Spleen (tissue), 11 donors: ENCODE results near the gene GGACT. TPM values are rescaled to one million over a fixed set of nuclear protein-coding genes. Genes with fewer than 3 reads are reported as not detected.
"Not testable (repeated sequence)": the region's sequence is repeated elsewhere in the genome, so short reads cannot be mapped to it uniquely, and the experiment has no call there.

Source experiments
- DNase-seq: peaks from one replicate; pipeline ENCODE4 v3.0.0-alpha.2; 2020
- H3K27ac ChIP-seq, 8 donors: fragments of 200-600 bp; sonication (generic) in 7 of 8; 1 replicate in 4 of 8; 2 replicates in 4 of 8; pipeline versions ENCODE4 v1.5.0 to v1.8.0; 2016 to 2021; ENCODE audit warnings: inconsistent platforms in 4 of 8, mild to moderate bottlenecking in 4 of 8, moderate library complexity in 1 of 8
- H3K27me3 ChIP-seq, 7 donors: fragments of 200-600 bp; sonication (generic) in 6 of 7; replicated peaks in 1 of 7; 1 replicate in 4 of 7; 2 replicates in 3 of 7; pipeline versions ENCODE4 v1.5.0 to v1.8.0; 2016 to 2021; ENCODE audit warnings: inconsistent platforms in 3 of 7, mild to moderate bottlenecking in 1 of 7
- H3K36me3 ChIP-seq, 6 donors: fragments of 200-600 bp; sonication (generic) in 5 of 6; 1 replicate in 4 of 6; 2 replicates in 2 of 6; pipeline versions ENCODE4 v1.5.0 to v1.8.0; 2016 to 2021; ENCODE audit warnings: inconsistent platforms in 2 of 6
- H3K4me1 ChIP-seq, 6 donors: fragments of 200-600 bp; sonication (generic) in 5 of 6; 1 replicate in 3 of 6; 2 replicates in 3 of 6; pipeline versions ENCODE4 v1.5.0 to v1.8.0; 2016 to 2021; ENCODE audit warnings: inconsistent platforms in 3 of 6
- H3K4me3 ChIP-seq, 8 donors: fragments of 200-600 bp; sonication (generic) in 7 of 8; 1 replicate in 4 of 8; 2 replicates in 4 of 8; pipeline versions ENCODE4 v1.5.0 to v1.8.0; 2016 to 2021; ENCODE audit warnings: inconsistent platforms in 4 of 8, mild to moderate bottlenecking in 4 of 8, moderate library complexity in 2 of 8
- H3K9me3 ChIP-seq, 8 donors: fragments of 200-600 bp; sonication (generic) in 7 of 8; 1 replicate in 4 of 8; 2 replicates in 4 of 8; pipeline versions ENCODE4 v1.5.0 to v1.8.0; 2016 to 2021; ENCODE audit warnings: inconsistent platforms in 4 of 8
- POLR2A ChIP-seq, 3 donors: fragments of 450-650 bp; IDR thresholded peaks; one replicate each; pipeline ENCODE4 v1.5.1; 2017; ENCODE audit warnings: antibody characterized with exemption in 3 of 3, mild to moderate bottlenecking in 1 of 3
- POLR2AphosphoS5 ChIP-seq, 3 donors: sonication (generic); formaldehyde crosslinking; IDR thresholded peaks; one replicate each; pipeline ENCODE4 v1.5.1; 2017; ENCODE audit warnings: antibody characterized with exemption in 3 of 3
- WGBS, 5 donors: extraction: QIAGEN DNeasy Blood & Tissue Kit in 3 of 5; methylation state at CpG; one replicate each; pipeline versions ENCODE4 v1.1.5 to v1.1.7; 2013 to 2018; 5-methylcytosine and 5-hydroxymethylcytosine counted together
- intact Hi-C: fragments of 100-400 bp; cut with DNase I; formaldehyde crosslinking; loops from one replicate; pipeline ENCODE4 v1.15.0; 2023; ENCODE audit warnings: low total_unique reads
- polyA plus RNA-seq, 3 donors: library from polyadenylated mRNA; stranded (reverse); fragments of 200-250 nt; gene quantifications; one replicate each; pipeline ENCODE4 v1.2.1, GENCODE V29; 2013
- total RNA-seq, 7 donors: library from RNA; depleted of rRNA in 3 of 7; stranded (reverse); fragments of >200 nt in 3 of 7; fragmentation: NEBNext Ultra II Directional in 4 of 7; extraction: Animal tissue kit (Norgen Biotek cat#: 25700) in 4 of 7; gene quantifications; one replicate each; pipeline versions ENCODE4 v1.1.0 to v1.2.1, GENCODE V29; 2016 to 2021
- TF ChIP-seq, protein P1 (sequence below), 11 experiments: fragments of 200-600 bp in 7 of 11; fragments of 450-650 bp in 4 of 11; sonication (generic) in 4 of 11; IDR thresholded peaks in 8 of 11; conservative IDR thresholded peaks in 3 of 11; 1 replicate in 7 of 11; 2 replicates in 4 of 11; pipeline versions ENCODE4 v1.4.0 to v1.8.0; 2016 to 2021; ENCODE audit warnings: antibody characterized with exemption in 11 of 11, inconsistent platforms in 4 of 11, mild to moderate bottlenecking in 1 of 11
- donor health status: healthy with polysubstance abuse.
- donor health status: DM: no; HTN: no; CAD: no; lungs with moderate emphysema.
- donor health status: DM: no; HTN: no; CAD: no.
- donor health status: Bipolar disorder and iron deficiency.
- donor health status: healthy.
- donor health status: DM: no; HTN: no; CAD: no.
- donor health status: DM: yes; HTN: yes; CAD: no.

The GGACT gene
- total and polyA plus RNA-seq, 10 donors, result 1.9 to 19.7 (median 3.9) TPM

GRCh38 chr13:100627120-100627519 lies 38.5 kb upstream of the GGACT start:
- TF ChIP-seq, protein P1, sequence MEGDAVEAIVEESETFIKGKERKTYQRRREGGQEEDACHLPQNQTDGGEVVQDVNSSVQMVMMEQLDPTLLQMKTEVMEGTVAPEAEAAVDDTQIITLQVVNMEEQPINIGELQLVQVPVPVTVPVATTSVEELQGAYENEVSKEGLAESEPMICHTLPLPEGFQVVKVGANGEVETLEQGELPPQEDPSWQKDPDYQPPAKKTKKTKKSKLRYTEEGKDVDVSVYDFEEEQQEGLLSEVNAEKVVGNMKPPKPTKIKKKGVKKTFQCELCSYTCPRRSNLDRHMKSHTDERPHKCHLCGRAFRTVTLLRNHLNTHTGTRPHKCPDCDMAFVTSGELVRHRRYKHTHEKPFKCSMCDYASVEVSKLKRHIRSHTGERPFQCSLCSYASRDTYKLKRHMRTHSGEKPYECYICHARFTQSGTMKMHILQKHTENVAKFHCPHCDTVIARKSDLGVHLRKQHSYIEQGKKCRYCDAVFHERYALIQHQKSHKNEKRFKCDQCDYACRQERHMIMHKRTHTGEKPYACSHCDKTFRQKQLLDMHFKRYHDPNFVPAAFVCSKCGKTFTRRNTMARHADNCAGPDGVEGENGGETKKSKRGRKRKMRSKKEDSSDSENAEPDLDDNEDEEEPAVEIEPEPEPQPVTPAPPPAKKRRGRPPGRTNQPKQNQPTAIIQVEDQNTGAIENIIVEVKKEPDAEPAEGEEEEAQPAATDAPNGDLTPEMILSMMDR (IDR thresholded peaks at IDR 0.05 in 8 of 11, conservative IDR thresholded peaks at IDR 0.05 in 3 of 11), result no peak
- no peak for TF ChIP-seq POLR2AphosphoS5 (IDR thresholded peaks at IDR 0.05)
- no peak for TF ChIP-seq POLR2A (IDR thresholded peaks at IDR 0.05)
- Histone ChIP-seq H3K27me3 (no peaks in the 10 kb centered on the region), H3K27ac (no peak overlapping the region), H3K36me3 (peaks cover 0 to 88% (median 34%) of the 10 kb centered on the region in 6 donors), H3K4me3 (no peak overlapping the region), H3K4me1 (no peaks in the 10 kb centered on the region), H3K9me3 (no peaks in the 10 kb centered on the region)
- DNase-seq, result no peak
- 92 to 97% (median 92%) methylated on average over 14 to 15 of the region's 15 CpGs for WGBS, 5 donors
- intact Hi-C loops, result no loop called here

- no peaks in the 10 kb centered on the region for H3K27me3 ChIP-seq
- H3K4me3 ChIP-seq, result no peak overlapping the region
- no peaks in the 10 kb centered on the region for H3K4me1 ChIP-seq
- intact Hi-C loops, result no loop called here
- no peaks in the 10 kb centered on the region for H3K9me3 ChIP-seq
- no peak for DNase-seq
- WGBS, 5 donors, result 93 to 94% (median 94%) methylated on average over 9 of the region's 9 CpGs
- no peak overlapping the region for H3K27ac ChIP-seq
- H3K36me3 ChIP-seq, result peaks cover 0 to 92% (median 34%) of the 10 kb centered on the region in 6 donors
- TF ChIP-seq, protein P1 (IDR thresholded peaks at IDR 0.05 in 8 of 11, conservative IDR thresholded peaks at IDR 0.05 in 3 of 11), result no peak
- TF ChIP-seq POLR2AphosphoS5 (IDR thresholded peaks at IDR 0.05), result no peak
- no peak for TF ChIP-seq POLR2A (IDR thresholded peaks at IDR 0.05)
Observed at GRCh38 chr13:100625447-100625846, 36.9 kb upstream of the GGACT start.

- TF ChIP-seq POLR2AphosphoS5 (IDR thresholded peaks at IDR 0.05) (no peak), POLR2A (IDR thresholded peaks at IDR 0.05) (no peak)
- TF ChIP-seq, protein P1 (IDR thresholded peaks at IDR 0.05 in 8 of 11, conservative IDR thresholded peaks at IDR 0.05 in 3 of 11), result no peak
- Histone ChIP-seq H3K4me1 (no peaks in the 10 kb centered on the region), H3K27me3 (no peaks in the 10 kb centered on the region), H3K9me3 (no peaks in the 10 kb centered on the region), H3K27ac (peak overlapping the region in 1 of 8 donors; percentile 8), H3K36me3 (peaks cover 0 to 46% (median 15%) of the 10 kb centered on the region in 6 donors), H3K4me3 (peak overlapping the region in 1 of 8 donors; percentile 1)
- 79 to 93% (median 84%) methylated on average over 4 of the region's 4 CpGs for WGBS, 5 donors
- no peak for DNase-seq
- intact Hi-C loops, result no loop called here
Observed at GRCh38 chr13:100620792-100621191, 32.2 kb upstream of the GGACT start.

DNA sequence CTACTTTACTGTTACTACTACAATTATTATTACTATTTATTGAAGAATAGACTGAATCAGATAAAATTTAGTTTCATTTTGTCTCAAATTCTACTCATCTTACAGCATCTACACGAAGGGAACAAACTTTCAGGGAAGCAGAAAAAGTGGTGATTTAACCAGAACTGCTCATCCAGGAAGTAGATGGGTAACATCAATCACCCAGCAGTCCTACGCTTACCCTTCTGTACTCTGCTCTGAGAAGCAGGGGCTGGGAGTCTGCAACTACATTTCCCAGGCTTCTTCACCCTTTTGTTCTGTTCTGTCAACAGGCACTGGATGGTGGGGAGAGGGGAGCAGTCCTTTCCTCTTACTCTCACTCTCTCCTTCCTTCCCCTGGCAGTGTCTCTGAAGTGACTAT lies 31.4 kb upstream of the GGACT start:
- no peaks in the 10 kb centered on the region for H3K9me3 ChIP-seq
- H3K36me3 ChIP-seq, result peaks cover 0 to 37% (median 7%) of the 10 kb centered on the region in 6 donors
- no peak overlapping the region for H3K4me3 ChIP-seq
- DNase-seq, result no peak
- no peaks in the 10 kb centered on the region for H3K27me3 ChIP-seq
- H3K27ac ChIP-seq, result no peak overlapping the region
- intact Hi-C loops, result no loop called here
- no peak for TF ChIP-seq POLR2A (IDR thresholded peaks at IDR 0.05)
- TF ChIP-seq POLR2AphosphoS5 (IDR thresholded peaks at IDR 0.05), result no peak
- TF ChIP-seq, protein P1 (IDR thresholded peaks at IDR 0.05 in 8 of 11, conservative IDR thresholded peaks at IDR 0.05 in 3 of 11), result no peak
- 72 to 88% (median 86%) methylated on average over 2 of the region's 2 CpGs for whole genome bisulfite sequencing, 5 donors
- H3K4me1 ChIP-seq, result no peaks in the 10 kb centered on the region

- WGBS, 5 donors, result 95 to 99% (median 98%) methylated on average over 22 to 24 of the region's 24 CpGs
- peaks cover 0 to 27% (median 3%) of the 10 kb centered on the region in 6 donors for H3K36me3 ChIP-seq
- intact Hi-C loops, H3K9me3 ChIP-seq, H3K27me3 ChIP-seq, H3K4me1 ChIP-seq, H3K27ac ChIP-seq, H3K4me3 ChIP-seq, DNase-seq: not testable (repeated sequence)
Observed at GRCh38 chr13:100618897-100619296, 30.3 kb upstream of the GGACT start.
